ENCODE results near the gene SLC17A5. TPM values are rescaled to one million over a fixed set of nuclear protein-coding genes. Genes with fewer than 3 reads are reported as not detected.

SLC17A5 gene
- total RNA-seq (21.9 TPM), polyA plus RNA-seq (ENCODE audit: insufficient read depth in 1 of 8, insufficient read length in 8 of 8, low replicate concordance in 1 of 8) (10 to 100 TPM; 13.5 to 24.8 (median 19.1) TPM)
- long read RNA-seq, donor 1, partial matches to known transcripts, result 0 of 4 reads
- long read RNA-seq, donor 1, other reads (novel, unspliced or antisense), result 0 of 4 reads
- long read RNA-seq, donor 2, partial matches to known transcripts, result 0 of 1 reads
- long read RNA-seq, donor 2, other reads (novel, unspliced or antisense), result 0 of 1 reads
- long read RNA-seq, donor 3, partial matches to known transcripts, result 0 of 3 reads
- long read RNA-seq, donor 3, other reads (novel, unspliced or antisense), result 0 of 3 reads
- long read RNA-seq, donor 4, partial matches to known transcripts, result 0 of 3 reads
- long read RNA-seq, donor 4, other reads (novel, unspliced or antisense), result 0 of 3 reads
- long read RNA-seq, donor 5, transcript SLC17A5-201 (11 exons, 3,455 nt), result major isoform, 11 of 11 reads
- long read RNA-seq, donor 5, partial matches to known transcripts, result 0 of 11 reads
- long read RNA-seq, donor 5, other reads (novel, unspliced or antisense), result 0 of 11 reads
- long read RNA-seq, donor 6, transcript SLC17A5-201 (11 exons, 3,455 nt), result major isoform, 10 of 10 reads
- long read RNA-seq, donor 6, partial matches to known transcripts, result 0 of 10 reads
- long read RNA-seq, donor 6, other reads (novel, unspliced or antisense), result 0 of 10 reads
- long read RNA-seq, donor 7, transcript SLC17A5-201 (11 exons, 3,455 nt), result major isoform, 5 of 5 reads
- long read RNA-seq, donor 7, partial matches to known transcripts, result 0 of 5 reads
- long read RNA-seq, donor 7, other reads (novel, unspliced or antisense), result 0 of 5 reads
- long read RNA-seq, donor 8, transcript SLC17A5-201 (11 exons, 3,455 nt), result major isoform, 5 of 5 reads
- long read RNA-seq, donor 8, partial matches to known transcripts, result 0 of 5 reads
- long read RNA-seq, donor 8, other reads (novel, unspliced or antisense), result 0 of 5 reads
- long read RNA-seq, donor 9, partial matches to known transcripts, result 0 of 3 reads
- long read RNA-seq, donor 9, other reads (novel, unspliced or antisense), result 0 of 3 reads
- long read RNA-seq, donor 10, partial matches to known transcripts, result 0 of 3 reads
- long read RNA-seq, donor 10, other reads (novel, unspliced or antisense), result 0 of 3 reads
- long read RNA-seq, donor 11, partial matches to known transcripts, result 0 of 3 reads
- long read RNA-seq, donor 11, other reads (novel, unspliced or antisense), result 0 of 3 reads

DNA sequence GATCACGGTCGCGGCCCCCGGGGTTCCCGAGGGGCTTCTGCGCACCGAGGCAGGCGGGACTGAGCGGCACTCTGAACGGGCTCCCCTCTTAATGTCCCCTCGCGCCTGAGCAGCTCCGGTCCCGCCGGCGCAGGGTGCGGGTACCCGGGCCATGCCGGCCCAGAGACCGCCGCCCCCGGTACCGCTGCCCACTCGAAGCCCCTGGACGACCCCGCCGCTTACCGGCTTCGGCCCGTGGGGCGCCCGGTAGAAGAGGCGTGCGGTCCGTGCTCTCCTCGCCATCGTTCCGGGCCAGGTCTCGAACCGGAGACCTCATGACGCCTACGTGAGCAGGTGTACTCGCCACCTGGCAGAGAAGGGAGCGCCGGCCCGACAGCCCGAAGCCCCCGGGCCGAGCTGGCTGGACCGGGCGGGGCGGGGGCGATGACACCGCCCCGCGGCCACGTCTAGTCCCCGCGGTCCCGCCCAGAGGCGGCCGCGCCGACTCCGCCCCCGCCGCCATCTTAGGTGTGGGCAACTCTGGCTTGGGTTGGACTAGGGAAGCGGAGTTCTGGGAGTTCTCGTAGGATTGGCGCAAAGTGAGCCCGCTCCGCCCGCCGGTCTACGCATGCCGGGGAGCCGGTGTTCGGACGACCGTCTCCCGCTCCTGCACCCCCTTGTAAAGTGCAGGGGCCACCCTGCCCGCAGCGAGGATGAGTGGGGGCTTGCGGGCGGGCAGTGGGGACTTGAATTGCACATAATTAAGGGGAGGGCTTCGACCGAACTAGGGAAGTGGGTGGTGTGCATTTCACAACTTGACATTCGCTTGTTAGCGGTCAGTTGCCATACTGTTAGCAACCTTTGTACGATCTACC, at the start of gene SLC17A5:
SLC17A5 (minus strand) TSS at position 422 of the 854 bp plus-strand sequence; CDS start at position 316, 106 bp downstream.
- H3K4me3 ChIP-seq (ENCODE audit: low read length), result peak within 1 kb of the TSS; percentile 84
- peak; percentile 98 for DNase-seq
- H3K4me1 ChIP-seq (ENCODE audit: control insufficient read depth, insufficient read depth, low read length), result no peaks in the 10 kb centered on the region
- no peaks in the 10 kb centered on the region for H3K27me3 ChIP-seq (ENCODE audit: control insufficient read depth, insufficient read depth, low read length)
- no peaks in the 10 kb centered on the region for H3K9me3 ChIP-seq (replicated peaks; ENCODE audit: control insufficient read depth, low read depth, low read length)
- peaks cover 2% of the 10 kb centered on the region for H3K36me3 ChIP-seq (ENCODE audit: control insufficient read depth, insufficient read depth, low read length)
- H3K27ac ChIP-seq (ENCODE audit: low read length), result peak within 1 kb of the TSS; percentile 95
- under 1% methylated on average over 90 of the region's 90 CpGs for WGBS (ENCODE audit: insufficient coverage)

DNA sequence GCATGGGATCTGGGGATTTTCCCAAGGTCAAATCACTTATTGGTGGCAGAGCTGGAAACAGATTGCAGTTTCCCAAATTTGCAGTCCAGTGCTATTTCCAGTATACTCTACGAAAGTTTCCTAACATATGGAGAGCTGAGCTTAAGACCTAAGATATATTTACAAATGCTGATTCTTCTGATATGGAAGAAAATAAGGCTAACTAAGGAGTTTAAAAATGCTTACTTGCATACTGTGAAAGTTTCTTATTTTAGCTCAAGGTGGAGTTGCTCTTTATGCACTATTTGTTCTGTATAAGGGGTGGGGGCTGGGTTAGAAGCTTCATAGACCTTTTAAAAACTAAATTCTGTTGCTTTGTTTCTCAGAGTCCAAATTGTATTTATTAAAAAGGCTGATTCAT, 49.7 kb upstream of the SLC17A5 start:
- no CpG with 5 or more reads among the region's 1 CpG for WGBS (ENCODE audit: insufficient coverage)
- no peaks in the 10 kb centered on the region for H3K9me3 ChIP-seq (replicated peaks; ENCODE audit: control insufficient read depth, low read depth, low read length)
- no peak overlapping the region for H3K4me3 ChIP-seq (ENCODE audit: low read length)
- no peaks in the 10 kb centered on the region for H3K27me3 ChIP-seq (ENCODE audit: control insufficient read depth, insufficient read depth, low read length)
- H3K4me1 ChIP-seq (ENCODE audit: control insufficient read depth, insufficient read depth, low read length), result no peaks in the 10 kb centered on the region
- no peak overlapping the region for H3K27ac ChIP-seq (ENCODE audit: low read length)
- no peaks in the 10 kb centered on the region for H3K36me3 ChIP-seq (ENCODE audit: control insufficient read depth, insufficient read depth, low read length)
- no peak for DNase-seq

DNA sequence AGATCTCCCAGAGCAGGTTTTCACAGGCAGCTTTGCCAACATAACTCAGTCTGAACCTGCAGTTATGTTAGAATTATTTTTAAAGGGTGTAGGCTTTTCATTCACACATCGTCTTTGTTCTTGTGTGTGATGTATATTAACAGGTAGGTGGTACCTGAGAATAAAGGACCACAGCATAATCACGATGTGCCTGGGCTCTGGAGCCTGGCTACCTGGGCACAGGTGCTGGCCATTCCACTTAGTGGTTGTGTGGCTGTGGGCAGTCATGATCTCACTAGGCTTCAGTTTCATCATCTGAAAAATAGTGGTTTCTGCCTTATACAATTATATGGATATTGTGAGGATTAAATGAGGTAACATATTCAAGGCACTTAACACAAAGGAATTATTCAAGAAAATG, 48.7 kb upstream of the SLC17A5 start:
- H3K27me3 ChIP-seq (ENCODE audit: control insufficient read depth, insufficient read depth, low read length), result no peaks in the 10 kb centered on the region
- no peak overlapping the region for H3K4me3 ChIP-seq (ENCODE audit: low read length)
- WGBS (ENCODE audit: insufficient coverage), result 86% methylated on average over 1 of the region's 2 CpGs
- H3K27ac ChIP-seq (ENCODE audit: low read length), result no peak overlapping the region
- H3K9me3 ChIP-seq (replicated peaks; ENCODE audit: control insufficient read depth, low read depth, low read length), result no peaks in the 10 kb centered on the region
- no peaks in the 10 kb centered on the region for H3K4me1 ChIP-seq (ENCODE audit: control insufficient read depth, insufficient read depth, low read length)
- no peak for DNase-seq
- H3K36me3 ChIP-seq (ENCODE audit: control insufficient read depth, insufficient read depth, low read length), result no peaks in the 10 kb centered on the region

DNA sequence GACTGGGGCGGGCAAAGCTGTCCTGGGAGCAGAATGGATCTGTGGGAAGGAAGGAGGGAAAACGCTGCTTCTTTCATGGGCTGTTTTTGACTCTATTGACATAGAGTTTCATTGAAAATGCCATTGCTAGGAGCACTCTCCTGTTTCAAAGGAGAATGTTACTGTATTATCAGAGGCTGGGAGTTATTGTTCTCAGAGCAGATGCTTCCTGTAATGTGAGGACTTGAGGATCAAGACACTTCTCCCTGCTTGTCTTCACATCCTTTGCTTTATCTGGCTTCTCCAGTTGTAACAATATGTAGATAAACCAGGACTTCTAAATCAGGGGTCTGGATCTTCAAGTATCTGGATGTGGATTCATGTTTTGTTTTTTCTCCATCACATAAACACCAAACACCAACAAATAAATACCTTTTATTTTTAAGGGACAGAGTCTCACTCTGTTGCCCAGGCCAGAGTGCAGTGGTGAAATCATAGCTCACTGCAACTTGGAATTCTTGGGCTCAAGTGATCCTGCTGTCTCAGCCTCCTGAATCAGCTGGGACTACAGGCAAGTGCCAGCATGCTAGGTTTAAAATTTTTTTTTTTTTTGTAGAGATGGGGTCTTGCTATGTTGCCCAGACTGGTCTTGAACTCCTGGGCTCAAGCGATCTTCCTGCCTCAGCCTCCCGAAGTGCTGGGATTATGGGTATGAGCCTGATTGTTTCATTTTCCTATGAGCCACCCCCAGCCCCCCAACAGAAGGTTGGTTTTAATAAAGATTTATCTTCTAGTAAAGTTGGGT, 46.1 kb upstream of the SLC17A5 start:
- peak overlapping the region; percentile 77 for H3K27ac ChIP-seq (ENCODE audit: low read length)

DNA sequence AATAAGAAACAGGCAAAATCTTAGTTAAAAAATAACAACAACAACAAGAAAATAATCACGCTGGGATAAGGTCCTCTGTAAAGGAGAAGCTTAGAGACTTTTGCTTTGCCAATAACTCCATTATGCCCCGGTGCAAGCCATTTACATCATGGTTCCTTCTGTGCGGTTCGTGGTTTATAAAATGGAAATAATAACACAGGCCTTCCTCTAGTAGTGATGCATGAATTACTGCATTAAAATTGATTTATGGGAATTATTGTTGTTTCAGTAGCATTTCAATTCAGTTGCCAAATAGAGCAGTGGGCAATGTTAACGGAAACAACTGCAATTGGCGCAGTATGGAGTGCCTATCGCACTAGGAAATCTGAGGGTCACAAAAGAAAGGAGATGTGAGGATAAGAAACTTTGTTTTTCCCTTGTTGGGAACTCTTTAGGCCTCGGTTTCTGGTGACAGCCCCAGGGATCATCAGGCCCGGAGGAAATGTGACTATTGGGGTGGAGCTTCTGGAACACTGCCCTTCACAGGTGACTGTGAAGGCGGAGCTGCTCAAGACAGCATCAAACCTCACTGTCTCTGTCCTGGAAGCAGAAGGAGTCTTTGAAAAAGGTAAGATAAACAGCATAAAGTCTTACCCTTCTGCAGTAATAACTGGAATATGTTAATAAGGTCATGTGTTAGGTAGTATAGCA, 43.3 kb upstream of the SLC17A5 start:
- Histone ChIP-seq H3K9me3 (replicated peaks; ENCODE audit: control insufficient read depth, low read depth, low read length) (no peaks in the 10 kb centered on the region), H3K4me1 (ENCODE audit: control insufficient read depth, insufficient read depth, low read length) (peaks cover 12% of the 10 kb centered on the region), H3K36me3 (ENCODE audit: control insufficient read depth, insufficient read depth, low read length) (no peaks in the 10 kb centered on the region), H3K27ac (ENCODE audit: low read length) (peak overlapping the region; percentile 95), H3K4me3 (ENCODE audit: low read length) (no peak overlapping the region), H3K27me3 (ENCODE audit: control insufficient read depth, insufficient read depth, low read length) (no peaks in the 10 kb centered on the region)
- DNase-seq, result no peak
- 77% methylated on average over 5 of the region's 10 CpGs for WGBS (ENCODE audit: insufficient coverage)

More for the DNA sequence above, 46.1 kb upstream of the SLC17A5 start:
- peak; percentile 35 for DNase-seq
- Histone ChIP-seq H3K4me3 (ENCODE audit: low read length) (no peak overlapping the region), H3K27me3 (ENCODE audit: control insufficient read depth, insufficient read depth, low read length) (no peaks in the 10 kb centered on the region), H3K36me3 (ENCODE audit: control insufficient read depth, insufficient read depth, low read length) (no peaks in the 10 kb centered on the region), H3K4me1 (ENCODE audit: control insufficient read depth, insufficient read depth, low read length) (peaks cover 9% of the 10 kb centered on the region), H3K9me3 (replicated peaks; ENCODE audit: control insufficient read depth, low read depth, low read length) (no peaks in the 10 kb centered on the region)
- 60% methylated on average over 2 of the region's 4 CpGs for WGBS (ENCODE audit: insufficient coverage)

GRCh38 chr6:73695619-73696421, 42.0 kb upstream of the SLC17A5 start, which contains the start of gene CD109:
Gene CD109 (plus strand): TSS chr6:73696203. CDS start chr6:73696216, 13 bp downstream.
- WGBS (ENCODE audit: insufficient coverage), result 0% methylated on average over 47 of the region's 61 CpGs
- no peaks in the 10 kb centered on the region for H3K27me3 ChIP-seq (ENCODE audit: control insufficient read depth, insufficient read depth, low read length)
- H3K4me1 ChIP-seq (ENCODE audit: control insufficient read depth, insufficient read depth, low read length), result peaks cover 12% of the 10 kb centered on the region
- peak within 1 kb of the TSS; percentile 70 for H3K4me3 ChIP-seq (ENCODE audit: low read length)
- no peaks in the 10 kb centered on the region for H3K36me3 ChIP-seq (ENCODE audit: control insufficient read depth, insufficient read depth, low read length)
- no peaks in the 10 kb centered on the region for H3K9me3 ChIP-seq (replicated peaks; ENCODE audit: control insufficient read depth, low read depth, low read length)
- peak; percentile 87 for DNase-seq
- H3K27ac ChIP-seq (ENCODE audit: low read length), result peak within 1 kb of the TSS; percentile 95

DNA sequence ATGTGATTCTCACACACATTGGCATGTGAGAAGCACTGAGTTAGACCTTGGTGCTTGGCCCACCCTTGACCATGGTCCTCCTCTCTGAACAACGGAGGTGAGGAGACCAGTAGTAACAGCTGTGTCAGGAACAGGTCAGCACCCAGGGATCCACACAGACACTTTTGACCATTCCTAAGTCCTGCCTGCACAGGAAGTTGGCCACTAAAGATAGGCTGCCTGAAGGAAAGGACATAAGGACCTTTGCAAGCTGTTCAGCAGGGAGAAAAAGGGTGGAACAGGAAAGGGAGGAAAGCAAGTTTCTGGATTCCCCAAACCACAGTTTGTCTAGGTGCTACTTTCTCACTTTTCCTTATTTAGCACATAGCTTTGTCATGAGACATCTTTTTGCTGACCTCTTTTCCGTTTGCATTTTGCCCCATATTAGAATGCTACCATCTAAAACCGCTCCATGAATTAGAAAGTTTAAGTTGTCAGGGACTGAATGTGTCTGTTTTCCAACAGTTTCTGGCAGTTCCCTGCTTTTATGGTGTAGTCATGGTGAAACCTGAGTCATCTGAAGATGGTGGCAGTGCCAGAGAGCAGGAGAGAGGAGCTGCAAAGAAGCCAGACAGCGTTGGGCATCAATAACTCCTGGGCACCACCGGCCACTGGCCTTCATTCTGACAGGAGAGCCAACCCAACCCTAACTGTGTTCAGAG, 41.1 kb upstream of the SLC17A5 start:
- Histone ChIP-seq H3K4me1 (ENCODE audit: control insufficient read depth, insufficient read depth, low read length) (peaks cover 12% of the 10 kb centered on the region), H3K36me3 (ENCODE audit: control insufficient read depth, insufficient read depth, low read length) (no peaks in the 10 kb centered on the region), H3K27ac (ENCODE audit: low read length) (peak overlapping the region; percentile 95), H3K27me3 (ENCODE audit: control insufficient read depth, insufficient read depth, low read length) (no peaks in the 10 kb centered on the region), H3K4me3 (ENCODE audit: low read length) (no peak overlapping the region), H3K9me3 (replicated peaks; ENCODE audit: control insufficient read depth, low read depth, low read length) (no peaks in the 10 kb centered on the region)
- WGBS (ENCODE audit: insufficient coverage), result no CpG with 5 or more reads among the region's 5 CpGs
- peak; percentile 67 for DNase-seq

All from muscle of leg (tissue), 16 donors.